ENCODE measurements around the gene SPTBN1. TPM values are rescaled to one million over a fixed set of nuclear protein-coding genes. Genes with fewer than 3 reads are reported as not detected.

Gene SPTBN1
- total and polyA plus RNA-seq, 9 of the 15 experiments (the other 6 are each of a cell fraction or from before 2014, with no cell fraction given): 8.9 to 66.8 (median 31.4) TPM

GRCh38 chr2:54720563-54720962 is 264.4 kb downstream of the SPTBN1 start:
- intact Hi-C loops (cut with micrococcal nuclease): no loop called here
- BruUV-seq (replicated peaks): no TSS peak

More at GRCh38 chr2:54720563-54720962, 264.4 kb downstream of the SPTBN1 start:
- no peaks in the 10 kb centered on the region for H3K9me1 ChIP-seq (ENCODE audit: control insufficient read depth, insufficient read depth, low read length)
- H3K27ac ChIP-seq (ENCODE audit: extremely low read depth, low read depth, low read length): no peak overlapping the region
- TF ChIP-seq ZFP91 (CRISPR knock-in tag; IDR thresholded peaks at IDR 0.05) (no peak), NFIC (IDR thresholded peaks at IDR 0.05) (peak; percentile 95), KLF10 (CRISPR knock-in tag; IDR thresholded peaks at IDR 0.05) (no peak), SOX6 (IDR thresholded peaks at IDR 0.05) (no peak), GATAD2B (IDR thresholded peaks at IDR 0.05; ENCODE audit: borderline replicate concordance) (no peak), HOXB6 (CRISPR knock-in tag; IDR thresholded peaks at IDR 0.05; ENCODE audit: borderline replicate concordance) (no peak), NFIX (CRISPR knock-in tag; IDR thresholded peaks at IDR 0.05; ENCODE audit: low read depth) (peak; percentile 85)
- H3K9me3 ChIP-seq (replicated peaks; ENCODE audit: control insufficient read depth, insufficient read depth, low read depth, low read length): no peaks in the 10 kb centered on the region
- no peak overlapping the region for H3K4me3 ChIP-seq
- no peak for ATAC-seq
- H3K4me1 ChIP-seq (replicated peaks in 1 of 2; ENCODE audit: control insufficient read depth in 2 of 2, insufficient read depth in 2 of 2, low read length in 2 of 2): peaks cover 15 to 16% of the 10 kb centered on the region in 2 experiments; a peak in 4 of 5 replicates
- ChIA-PET POLR2A (no interaction called here), CTCF (ENCODE audit: low intra/inter-chr PET ratio) (no interaction called here)
- FAIRE-seq: peak; percentile 68
- in situ Hi-C loops (cut with MboI): no loop called here
- no peak overlapping the region for H3K4me2 ChIP-seq (ENCODE audit: insufficient read depth, low read length)
- H3K27me3 ChIP-seq (ENCODE audit: control insufficient read depth in 2 of 2, insufficient read depth in 2 of 2, low read length in 2 of 2): peaks cover 15 to 16% of the 10 kb centered on the region in 2 experiments; a peak in 4 of 5 replicates
- H2AFZ ChIP-seq (ENCODE audit: low read depth, low read length): no peak overlapping the region
- no peaks in the 10 kb centered on the region; the same call in 2 of the 3 replicates for H3K79me2 ChIP-seq (ENCODE audit: control insufficient read depth, insufficient read depth, low read length)
- no peak overlapping the region for H3K9ac ChIP-seq (ENCODE audit: insufficient read depth in 1 of 2, low read depth in 2 of 2, low read length in 2 of 2)
- 37% methylated on average over 2 of the region's 2 CpGs for WGBS (ENCODE audit: insufficient coverage, low coverage, missing lambda C conversion rate)
- H3K36me3 ChIP-seq (ENCODE audit: control insufficient read depth, insufficient read depth, low read length): no peaks in the 10 kb centered on the region
- DNase-seq (ENCODE audit: extremely low read depth in 1 of 4, low spot score in 3 of 4): peak in 1 of 4 experiments; percentile 26
- H4K20me1 ChIP-seq (replicated peaks; ENCODE audit: control insufficient read depth, insufficient read depth, low read length): no peaks in the 10 kb centered on the region; the same call in 1 of the 2 replicates

Other genes starting within 250 kb of the SPTBN1 start
- gene TSPYL6, start 200.1 kb upstream of the SPTBN1 start, total RNA-seq (2014; rRNA removed): 8.7 and 12.7 TPM in 2 replicates
- 9.8 and 10.1 TPM in 2 replicates for gene TSPYL6, start 200.1 kb upstream of the SPTBN1 start, total RNA-seq (2014; rRNA removed; fragmentation: Illumina TruSeq; extraction: Trizol)
- 7.6 TPM in 2 replicates for gene TSPYL6, start 200.1 kb upstream of the SPTBN1 start, total RNA-seq (2015; rRNA removed; fragmentation: Illumina TruSeq; extraction: Trizol)
- 8.8 and 9.4 TPM in 2 replicates for gene TSPYL6, start 200.1 kb upstream of the SPTBN1 start, total RNA-seq (2021)
- gene TSPYL6, start 200.1 kb upstream of the SPTBN1 start, polyA plus RNA-seq (2011; rRNA removed): 1.7 and 2.2 TPM in 2 replicates
- gene TSPYL6, start 200.1 kb upstream of the SPTBN1 start, polyA plus RNA-seq (2014; fragmentation: Illumina TruSeq; extraction: Trizol): 8.3 and 8.4 TPM in 2 replicates
- gene TSPYL6, start 200.1 kb upstream of the SPTBN1 start, polyA plus RNA-seq (2014; fragmentation: Nextera tagmentation; extraction: Ambion mirVana): 1 to 10 TPM; 1.5 to 1.8 TPM
- gene TSPYL6, start 200.1 kb upstream of the SPTBN1 start, polyA plus RNA-seq (2014; rRNA removed): 6.2 and 7.1 TPM in 2 replicates

All from K562 (cell line).